Stimulated activated CD4-positive, alpha-beta T cell treated with anti-CD3 and anti-CD28 coated beads, TNF-alpha, amount 100 ng/mL, for 1 hour (primary cell): Measurements from ENCODE around the gene CPA4.
"Not testable (repeated sequence)": the region's sequence is repeated elsewhere in the genome, so short reads cannot be mapped to it uniquely, and the experiment has no call there.

Experiments
- DNase-seq, 3 donors: peaks; one replicate each; pipeline ENCODE4 v3.0.0-alpha.2; 2020; ENCODE audit warnings: low read depth in 3 of 3, low spot score in 1 of 3

The CPA4 gene

GRCh38 chr7:130292682-130293257 is at the start of gene CPA4:
Gene CPA4, plus strand, starts transcription at chr7:130293161. Its CDS starts 20 bp downstream, at chr7:130293181.
- DNase-seq, result no peak

GRCh38 chr7:130243486-130243885 is 49.5 kb upstream of the CPA4 start:
- not testable (repeated sequence) for DNase-seq

- not testable (repeated sequence) for DNase-seq
These were observed 46.5 kb upstream of the CPA4 start for GRCh38 chr7:130246491-130246890.

- not testable (repeated sequence) for DNase-seq
These were observed 44.1 kb upstream of the CPA4 start for GRCh38 chr7:130248842-130249241.

- DNase-seq, result not testable (repeated sequence)
These were observed 43.3 kb upstream of the CPA4 start for GRCh38 chr7:130249626-130250025.

- no peak for DNase-seq
These were observed 38.4 kb upstream of the CPA4 start for GRCh38 chr7:130254555-130254954.

GRCh38 chr7:130256704-130257103 is 36.3 kb upstream of the CPA4 start:
- no peak for DNase-seq

GRCh38 chr7:130258494-130259078 is 34.4 kb upstream of the CPA4 start:
- no peak for DNase-seq

- DNase-seq, result no peak
These were observed 30.5 kb upstream of the CPA4 start for GRCh38 chr7:130262448-130262847.

- no peak for DNase-seq
These were observed 29.8 kb upstream of the CPA4 start for GRCh38 chr7:130263130-130263529.

- no peak for DNase-seq
These were observed 26.6 kb upstream of the CPA4 start, which contains the start of gene CPA2 for GRCh38 chr7:130266258-130266960. Gene CPA2, plus strand, starts transcription at chr7:130266863. Its CDS starts 19 bp downstream, at chr7:130266882.

- no peak for DNase-seq
These were observed 26.0 kb upstream of the CPA4 start for GRCh38 chr7:130266961-130267321.

GRCh38 chr7:130268463-130269317 is 24.3 kb upstream of the CPA4 start:
- DNase-seq, result no peak

- DNase-seq, result no peak
These were observed 23.7 kb upstream of the CPA4 start for GRCh38 chr7:130269318-130269694.

GRCh38 chr7:130270947-130271800 is 21.8 kb upstream of the CPA4 start:
- DNase-seq, result no peak

GRCh38 chr7:130272381-130273080 is 20.4 kb upstream of the CPA4 start:
- no peak for DNase-seq

GRCh38 chr7:130273081-130273932 is 19.7 kb upstream of the CPA4 start:
- no peak for DNase-seq

GRCh38 chr7:130273933-130274255 is 19.1 kb upstream of the CPA4 start:
- no peak for DNase-seq

GRCh38 chr7:130274296-130274695 is 18.7 kb upstream of the CPA4 start:
- DNase-seq, result no peak
